ENCODE measurements around the gene ALDH1L1.
"Not testable (repeated sequence)": the region's sequence is repeated elsewhere in the genome, so short reads cannot be mapped to it uniquely, and the experiment has no call there.

ALDH1L1 gene

GRCh38 chr3:126103121-126104027 is 77.0 kb downstream of the ALDH1L1 start:
- Histone ChIP-seq H3K27me3 (ENCODE audit: low read depth) (no peaks in the 10 kb centered on the region), H3K4me1 (no peaks in the 10 kb centered on the region), H3K9me3 (no peaks in the 10 kb centered on the region), H3K4me3 (no peak overlapping the region), H3K36me3 (replicated peaks) (no peaks in the 10 kb centered on the region)
- no peak for DNase-seq (ENCODE audit: low spot score in 2 of 2)
- in situ Hi-C loops (cut with MboI; ENCODE audit: low sequenced_read_pairs): no loop called here

- Histone ChIP-seq H3K4me3 (no peak overlapping the region), H3K4me1 (no peaks in the 10 kb centered on the region), H3K27me3 (ENCODE audit: low read depth) (no peaks in the 10 kb centered on the region), H3K9me3 (no peaks in the 10 kb centered on the region), H3K36me3 (replicated peaks) (no peaks in the 10 kb centered on the region)
- no peak for DNase-seq (ENCODE audit: low spot score in 2 of 2)
- in situ Hi-C loops (cut with MboI; ENCODE audit: low sequenced_read_pairs): no loop called here
Measured at GRCh38 chr3:126102530-126102951, 77.8 kb downstream of the ALDH1L1 start.

GRCh38 chr3:126102011-126102410 is 78.4 kb downstream of the ALDH1L1 start:
- no peak for DNase-seq (ENCODE audit: low spot score in 2 of 2)
- Histone ChIP-seq H3K4me3 (no peak overlapping the region), H3K9me3 (no peaks in the 10 kb centered on the region), H3K4me1 (no peaks in the 10 kb centered on the region), H3K27me3 (ENCODE audit: low read depth) (no peaks in the 10 kb centered on the region), H3K36me3 (replicated peaks) (no peaks in the 10 kb centered on the region)
- in situ Hi-C loops (cut with MboI; ENCODE audit: low sequenced_read_pairs): no loop called here

- in situ Hi-C loops (cut with MboI; ENCODE audit: low sequenced_read_pairs): no loop called here
- no peak for DNase-seq (ENCODE audit: low spot score in 2 of 2)
Measured at GRCh38 chr3:126101521-126101982, 78.8 kb downstream of the ALDH1L1 start.

GRCh38 chr3:126100634-126101301 is 79.6 kb downstream of the ALDH1L1 start:
- H3K27me3 ChIP-seq (ENCODE audit: low read depth): no peaks in the 10 kb centered on the region
- H3K4me1 ChIP-seq: no peaks in the 10 kb centered on the region
- no peaks in the 10 kb centered on the region for H3K36me3 ChIP-seq (replicated peaks)
- in situ Hi-C loops (cut with MboI; ENCODE audit: low sequenced_read_pairs): no loop called here
- DNase-seq (ENCODE audit: low spot score in 2 of 2): no peak
- no peak overlapping the region for H3K4me3 ChIP-seq
- H3K9me3 ChIP-seq: no peaks in the 10 kb centered on the region

More at GRCh38 chr3:126101521-126101982, 78.8 kb downstream of the ALDH1L1 start:
- no peaks in the 10 kb centered on the region for H3K27me3 ChIP-seq (ENCODE audit: low read depth)
- H3K4me3 ChIP-seq: no peak overlapping the region
- H3K36me3 ChIP-seq (replicated peaks): no peaks in the 10 kb centered on the region
- H3K9me3 ChIP-seq: no peaks in the 10 kb centered on the region
- no peaks in the 10 kb centered on the region for H3K4me1 ChIP-seq

- Histone ChIP-seq H3K9me3 (no peaks in the 10 kb centered on the region), H3K36me3 (replicated peaks) (no peaks in the 10 kb centered on the region), H3K27me3 (ENCODE audit: low read depth) (no peaks in the 10 kb centered on the region), H3K4me1 (no peaks in the 10 kb centered on the region), H3K4me3 (no peak overlapping the region)
- in situ Hi-C loops (cut with MboI; ENCODE audit: low sequenced_read_pairs): no loop called here
- DNase-seq (ENCODE audit: low spot score in 2 of 2): no peak
Measured at GRCh38 chr3:126100269-126100633, 80.1 kb downstream of the ALDH1L1 start.

- no peaks in the 10 kb centered on the region for H3K4me1 ChIP-seq
- H3K9me3 ChIP-seq: no peaks in the 10 kb centered on the region
- in situ Hi-C loops (cut with MboI; ENCODE audit: low sequenced_read_pairs): no loop called here
- H3K27me3 ChIP-seq (ENCODE audit: low read depth): no peaks in the 10 kb centered on the region
- no peaks in the 10 kb centered on the region for H3K36me3 ChIP-seq (replicated peaks)
- DNase-seq (ENCODE audit: low spot score in 2 of 2): no peak
- H3K4me3 ChIP-seq: no peak overlapping the region
Measured at GRCh38 chr3:126098391-126098858, 82.0 kb downstream of the ALDH1L1 start.

GRCh38 chr3:126097801-126098200 is 82.6 kb downstream of the ALDH1L1 start:
- no peaks in the 10 kb centered on the region for H3K4me1 ChIP-seq
- H3K4me3 ChIP-seq: no peak overlapping the region
- no peak for DNase-seq (ENCODE audit: low spot score in 2 of 2)
- no peaks in the 10 kb centered on the region for H3K36me3 ChIP-seq (replicated peaks)
- no peaks in the 10 kb centered on the region for H3K9me3 ChIP-seq
- no peaks in the 10 kb centered on the region for H3K27me3 ChIP-seq (ENCODE audit: low read depth)
- in situ Hi-C loops (cut with MboI; ENCODE audit: low sequenced_read_pairs): no loop called here

GRCh38 chr3:126096274-126096673 is 84.1 kb downstream of the ALDH1L1 start:
- DNase-seq (ENCODE audit: low spot score in 2 of 2); H3K36me3 ChIP-seq (replicated peaks); in situ Hi-C loops (cut with MboI; ENCODE audit: low sequenced_read_pairs); H3K4me3 ChIP-seq; H3K9me3 ChIP-seq; H3K27me3 ChIP-seq (ENCODE audit: low read depth); H3K4me1 ChIP-seq: not testable (repeated sequence)

- in situ Hi-C loops (cut with MboI; ENCODE audit: low sequenced_read_pairs); DNase-seq (ENCODE audit: low spot score in 2 of 2); H3K4me1 ChIP-seq; H3K9me3 ChIP-seq; H3K27me3 ChIP-seq (ENCODE audit: low read depth); H3K36me3 ChIP-seq (replicated peaks); H3K4me3 ChIP-seq: not testable (repeated sequence)
Measured at GRCh38 chr3:126092128-126092527, 88.3 kb downstream of the ALDH1L1 start.

GRCh38 chr3:126087552-126088175 is 92.7 kb downstream of the ALDH1L1 start:
- Histone ChIP-seq H3K9me3 (0 out of 2 replicates have a peak, but pooled peaks cover 8% of the 10 kb centered on the region), H3K36me3 (replicated peaks) (no peaks in the 10 kb centered on the region), H3K4me3 (no peak overlapping the region), H3K4me1 (peaks cover 9% of the 10 kb centered on the region), H3K27me3 (ENCODE audit: low read depth) (no peaks in the 10 kb centered on the region)
- DNase-seq (ENCODE audit: low spot score in 2 of 2): no peak
- in situ Hi-C loops (cut with MboI; ENCODE audit: low sequenced_read_pairs): no loop called here

GRCh38 chr3:126085841-126086240 is 94.5 kb downstream of the ALDH1L1 start:
- Histone ChIP-seq H3K36me3 (replicated peaks) (no peaks in the 10 kb centered on the region), H3K9me3 (0 out of 2 replicates have a peak, but pooled peaks cover 8% of the 10 kb centered on the region), H3K4me3 (no peak overlapping the region), H3K27me3 (ENCODE audit: low read depth) (no peaks in the 10 kb centered on the region), H3K4me1 (peaks cover 9% of the 10 kb centered on the region)
- in situ Hi-C loops (cut with MboI; ENCODE audit: low sequenced_read_pairs): no loop called here
- no peak for DNase-seq (ENCODE audit: low spot score in 2 of 2)

- no peaks in the 10 kb centered on the region for H3K27me3 ChIP-seq (ENCODE audit: low read depth)
- in situ Hi-C loops (cut with MboI; ENCODE audit: low sequenced_read_pairs): no loop called here
- no peak overlapping the region for H3K4me3 ChIP-seq
Measured at GRCh38 chr3:126085276-126085675, 95.1 kb downstream of the ALDH1L1 start.

GRCh38 chr3:126084768-126085180 is 95.6 kb downstream of the ALDH1L1 start:
- H3K4me1 ChIP-seq: peaks cover 9% of the 10 kb centered on the region
- in situ Hi-C loops (cut with MboI; ENCODE audit: low sequenced_read_pairs): no loop called here

More at GRCh38 chr3:126085276-126085675, 95.1 kb downstream of the ALDH1L1 start:
- Histone ChIP-seq H3K4me1 (peaks cover 9% of the 10 kb centered on the region), H3K9me3 (peaks cover 10% of the 10 kb centered on the region; the same call in 1 of the 2 replicates), H3K36me3 (replicated peaks) (no peaks in the 10 kb centered on the region)
- DNase-seq (ENCODE audit: low spot score in 2 of 2): no peak

More at GRCh38 chr3:126084768-126085180, 95.6 kb downstream of the ALDH1L1 start:
- Histone ChIP-seq H3K36me3 (replicated peaks) (no peaks in the 10 kb centered on the region), H3K27me3 (ENCODE audit: low read depth) (no peaks in the 10 kb centered on the region), H3K9me3 (peaks cover 13% of the 10 kb centered on the region), H3K4me3 (peak overlapping the region; percentile 53)
- DNase-seq (ENCODE audit: low spot score in 2 of 2): no peak

Measured in HAP-1 (cell line).